Measurements from ENCODE around the gene PPM1N. TPM values are rescaled to one million over a fixed set of nuclear protein-coding genes. Genes with fewer than 3 reads are reported as not detected.

PPM1N gene
- polyA plus RNA-seq, 2 of the 4 experiments (the other 2 are of a cell fraction), result 9.2 to 10.5 TPM

GRCh38 chr19:45468803-45469131 is 29.5 kb upstream of the PPM1N start (continued):
- no peak for TF ChIP-seq REST (IDR thresholded peaks at IDR 0.05)
- TF ChIP-seq POLR2A (IDR thresholded peaks at IDR 0.05; ENCODE audit: low read length), result no peak; the same call in 1 of the 2 replicates
- peak; percentile 96 for TF ChIP-seq HOXA7 (CRISPR knock-in tag; IDR thresholded peaks at IDR 0.05)
- no peak for TF ChIP-seq ZNF302 (CRISPR knock-in tag; IDR thresholded peaks at IDR 0.05)
- TF ChIP-seq HDAC2 (IDR thresholded peaks at IDR 0.05), result no peak
- TF ChIP-seq HOXB13 (CRISPR knock-in tag; IDR thresholded peaks at IDR 0.05; ENCODE audit: low read depth), result no peak
- peak; percentile 69; the same call in 1 of the 2 replicates for TF ChIP-seq TP53 (CRISPR knock-in tag; IDR thresholded peaks at IDR 0.05)

GRCh38 chr19:45469132-45469944 is 28.9 kb upstream of the PPM1N start:
- ChIA-PET CTCF (interaction anchor here (1.0 to 33.4 kb wide), 9 partner anchors 9 to 225 kb away, joined by 3 to 1883 read pairs (median 10); partner anchors contain the start of gene ERCC1), POLR2A (interaction anchor here (0.5 to 3.5 kb wide), 16 partner anchors 9 to 291 kb away, joined by 3 to 40 read pairs (median 4); partner anchors contain the start of genes BLOC1S3, ERCC1 and TRAPPC6A)
- FAIRE-seq, result peak; percentile 86
- Histone ChIP-seq H3K4me1 (peaks cover 24% of the 10 kb centered on the region), H3K4me3 (peak overlapping the region; percentile 58), H3K4me2 (peak overlapping the region; percentile 96), H3K9me3 (no peaks in the 10 kb centered on the region), H3K27ac (peak overlapping the region; percentile 55 to 86)
- peak; percentile 58 to 63 for ATAC-seq
- under 1% methylated on average over 65 of the region's 66 CpGs for WGBS (ENCODE audit: missing lambda C conversion rate)
- peak; percentile 78 to 94 for DNase-seq (ENCODE audit: low read depth in 1 of 2, low spot score in 1 of 2)
- TF ChIP-seq ZFP36 (IDR thresholded peaks at IDR 0.05; ENCODE audit: borderline replicate concordance, partially characterized antibody) (no peak), JUN (IDR thresholded peaks at IDR 0.05) (0 out of 5 replicates have a peak, but pooled peaks of 1 of the 2 experiments have one; percentile 26), POLR2AphosphoS2 (conservative IDR thresholded peaks at IDR 0.05; ENCODE audit: low read length) (no peak), EHMT2 (IDR thresholded peaks at IDR 0.05; ENCODE audit: low read depth) (no peak), GATA3 (IDR thresholded peaks at IDR 0.05; ENCODE audit: borderline replicate concordance) (peak; percentile 55; the same call in 1 of the 2 replicates), MAX (IDR thresholded peaks at IDR 0.05) (peak; percentile 92), MYC (IDR thresholded peaks at IDR 0.05; ENCODE audit: borderline replicate concordance, low read length) (no peak), NPAS2 (CRISPR knock-in tag; IDR thresholded peaks at IDR 0.05; ENCODE audit: borderline replicate concordance) (no peak), TP53 (CRISPR knock-in tag; IDR thresholded peaks at IDR 0.05) (no peak; the same call in 1 of the 2 replicates), EP300 (IDR thresholded peaks at IDR 0.05) (no peak), BCL3 (IDR thresholded peaks at IDR 0.05) (no peak), RFX5 (IDR thresholded peaks at IDR 0.05) (peak; percentile 86), NR3C1 (IDR thresholded peaks at IDR 0.05) (no peak), POLR2A (IDR thresholded peaks at IDR 0.05; ENCODE audit: low read length) (peak; percentile 28; the same call in 1 of the 2 replicates), CTCF (IDR thresholded peaks at IDR 0.05) (no peak), HOXB5 (CRISPR knock-in tag; IDR thresholded peaks at IDR 0.05) (peak; percentile 89), FOSB (CRISPR knock-in tag; IDR thresholded peaks at IDR 0.05) (0 out of 2 replicates have a peak, but pooled peaks have one; percentile 95), ZC3H11A (IDR thresholded peaks at IDR 0.05) (no peak; the same call in 1 of the 2 replicates), HOXA7 (CRISPR knock-in tag; IDR thresholded peaks at IDR 0.05) (peak; percentile 66; the same call in 1 of the 2 replicates), PHF8 (IDR thresholded peaks at IDR 0.05; ENCODE audit: borderline replicate concordance, low read depth) (peak; percentile 63; the same call in 1 of the 2 replicates), KDM5A (IDR thresholded peaks at IDR 0.05) (no peak), ESRRA (IDR thresholded peaks at IDR 0.05; ENCODE audit: borderline replicate concordance, low read length) (no peak), RARB (CRISPR knock-in tag; IDR thresholded peaks at IDR 0.05) (0 out of 2 replicates have a peak, but pooled peaks have one; percentile 60), FOSL2 (IDR thresholded peaks at IDR 0.05) (no peak), FOSL2 (CRISPR knock-in tag; IDR thresholded peaks at IDR 0.05) (peak; percentile 60), MAZ (IDR thresholded peaks at IDR 0.05; ENCODE audit: borderline replicate concordance, low read depth, low read length) (0 out of 2 replicates have a peak, but pooled peaks have one; percentile 8), USF2 (IDR thresholded peaks at IDR 0.05) (peak; percentile 46)
